ENCODE measurements around the gene AFF2.

The AFF2 gene

GRCh38 chrX:148500423-148501385 lies at the start of gene AFF2:
TSS of gene AFF2 (plus strand) at chrX:148500617. CDS start at chrX:148501098, 481 bp downstream.
- FAIRE-seq = no peak

- no peak for FAIRE-seq
Measured at GRCh38 chrX:148457279-148457678, 43.1 kb upstream of the AFF2 start.

GRCh38 chrX:148459343-148459742 lies 41.1 kb upstream of the AFF2 start:
- FAIRE-seq = no peak

- FAIRE-seq = no peak
Measured at GRCh38 chrX:148466292-148466691, 34.1 kb upstream of the AFF2 start.

DNA sequence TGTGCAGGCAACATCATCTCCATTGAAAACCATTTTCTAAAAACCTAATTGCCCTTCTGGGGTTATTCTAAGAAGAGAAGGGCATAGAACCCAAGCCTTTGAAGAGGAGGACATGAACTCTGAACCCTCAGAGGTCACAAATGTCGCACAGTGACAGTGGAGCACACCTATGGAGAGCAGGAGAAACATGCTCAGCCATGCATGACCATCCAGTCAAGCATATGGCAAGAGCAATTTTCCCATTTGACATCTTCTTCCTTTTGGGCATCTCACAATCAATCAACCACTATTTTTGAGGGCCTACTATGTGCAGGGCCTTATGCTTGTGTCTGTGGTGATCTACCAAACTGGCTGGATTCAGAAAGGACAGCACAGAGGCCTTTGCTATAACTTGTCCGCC lies 30.1 kb upstream of the AFF2 start:
- no peak for FAIRE-seq

- FAIRE-seq = no peak
Measured at GRCh38 chrX:148474030-148474429, 26.4 kb upstream of the AFF2 start.

GRCh38 chrX:148492057-148492456 lies 8.4 kb upstream of the AFF2 start:
- FAIRE-seq = no peak

DNA sequence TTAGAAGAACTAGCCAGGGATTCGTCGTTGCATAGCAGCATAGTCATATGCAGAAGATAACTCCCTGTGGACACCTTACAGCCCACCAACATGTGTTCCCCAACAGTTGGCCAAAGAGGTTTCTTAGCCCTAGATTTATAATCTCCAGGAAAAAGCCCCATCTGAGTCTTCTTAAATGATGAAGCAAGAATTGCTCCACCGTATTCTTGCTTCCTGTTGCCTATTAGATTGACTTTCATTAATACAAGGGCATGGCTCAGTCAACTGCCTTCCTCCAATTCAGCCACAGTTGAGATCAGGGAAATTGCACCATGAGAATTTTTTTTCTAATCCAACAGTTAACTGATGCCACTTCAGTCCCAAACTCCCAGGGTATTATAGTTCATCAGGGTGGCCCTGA lies 5.2 kb upstream of the AFF2 start:
- FAIRE-seq = no peak

GRCh38 chrX:148498067-148498466 lies 2.4 kb upstream of the AFF2 start:
- no peak for FAIRE-seq

DNA sequence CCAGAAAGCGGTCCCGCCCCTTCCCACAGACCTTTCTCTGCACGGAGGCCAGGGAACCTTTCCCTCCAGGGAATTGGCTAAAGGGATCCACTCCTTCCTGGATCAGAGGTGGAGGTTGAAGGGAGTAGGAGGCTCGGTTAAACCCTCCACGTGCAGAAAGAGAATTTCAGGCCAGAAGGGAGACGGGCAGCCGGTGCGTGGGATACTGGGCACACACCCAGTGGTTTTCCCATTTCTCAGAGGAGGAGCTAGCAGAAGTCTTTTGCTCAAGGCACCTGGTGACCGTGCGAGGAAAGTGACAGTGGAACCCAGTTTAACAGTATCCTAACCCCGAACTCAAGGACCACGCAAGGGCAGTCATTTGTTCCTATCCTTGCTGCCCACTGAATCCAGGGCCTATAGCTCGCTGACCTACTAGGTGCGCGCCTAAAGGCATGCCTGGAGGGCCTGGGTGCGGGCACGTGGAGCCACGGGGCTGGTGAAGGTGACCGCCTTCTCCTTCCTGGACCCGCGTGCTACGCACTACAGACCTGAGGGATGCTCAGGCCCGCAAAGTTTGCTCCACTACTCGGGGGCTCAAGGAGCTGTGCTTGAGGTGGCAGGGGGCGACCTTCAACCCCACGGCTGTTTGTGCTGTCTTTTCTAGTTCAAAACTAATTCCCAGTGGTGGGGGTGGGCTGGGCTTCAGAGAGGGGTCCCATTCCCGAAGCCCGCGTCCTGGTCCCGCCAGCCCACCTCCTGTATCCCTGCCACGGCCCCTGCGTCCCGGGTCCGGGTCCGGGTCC lies 587 bp upstream of the AFF2 start:
- no peak for FAIRE-seq

- no peak for FAIRE-seq
Measured at GRCh38 chrX:148501386-148502066, 1.1 kb downstream of the AFF2 start.

DNA sequence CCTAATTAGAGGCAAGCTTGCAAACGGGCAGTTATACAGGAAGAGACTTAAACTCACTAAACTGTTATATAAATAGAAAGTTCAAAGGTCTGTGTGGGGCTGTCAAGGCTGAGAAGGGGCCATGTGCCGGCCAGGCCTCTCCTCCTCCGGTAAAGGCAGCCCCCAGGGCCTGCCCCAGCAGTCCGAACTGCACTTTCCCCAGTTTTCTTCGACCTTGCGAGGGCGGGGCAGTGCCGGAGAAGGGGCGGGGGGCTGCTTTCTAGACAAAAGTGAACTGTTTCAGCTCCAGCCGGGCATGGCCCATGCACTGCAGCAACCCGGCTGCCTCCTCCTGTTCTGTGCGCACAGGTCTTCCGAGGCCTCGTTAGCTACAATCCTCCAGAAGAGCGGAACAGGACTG lies 4.1 kb downstream of the AFF2 start:
- FAIRE-seq = no peak

DNA sequence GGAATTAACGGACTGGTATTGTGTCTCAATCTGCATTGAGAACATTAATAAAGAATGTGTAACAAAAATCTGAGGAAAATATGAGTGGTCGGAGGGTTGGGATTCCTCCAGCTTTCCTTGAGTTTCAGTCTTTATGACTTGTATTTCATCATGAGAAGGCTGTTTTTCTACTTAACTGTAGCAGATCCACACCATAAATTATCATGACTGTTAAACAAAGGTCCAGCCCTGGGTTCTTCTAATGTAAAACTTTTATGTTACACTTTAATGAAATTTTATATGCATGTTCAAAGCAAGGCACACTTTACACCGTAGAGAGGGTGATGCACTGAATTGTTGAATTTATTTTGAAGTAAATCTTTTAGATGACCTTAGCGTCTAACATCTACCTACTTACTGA lies 7.0 kb downstream of the AFF2 start:
- no peak for FAIRE-seq

- FAIRE-seq = no peak
Measured at GRCh38 chrX:148512453-148512852, 12.0 kb downstream of the AFF2 start.

GRCh38 chrX:148513661-148514060 lies 13.2 kb downstream of the AFF2 start:
- FAIRE-seq = no peak

- no peak for FAIRE-seq
Measured at GRCh38 chrX:148517176-148517575, 16.8 kb downstream of the AFF2 start.

- no peak for FAIRE-seq
Measured at GRCh38 chrX:148522006-148522405, 21.6 kb downstream of the AFF2 start.

DNA sequence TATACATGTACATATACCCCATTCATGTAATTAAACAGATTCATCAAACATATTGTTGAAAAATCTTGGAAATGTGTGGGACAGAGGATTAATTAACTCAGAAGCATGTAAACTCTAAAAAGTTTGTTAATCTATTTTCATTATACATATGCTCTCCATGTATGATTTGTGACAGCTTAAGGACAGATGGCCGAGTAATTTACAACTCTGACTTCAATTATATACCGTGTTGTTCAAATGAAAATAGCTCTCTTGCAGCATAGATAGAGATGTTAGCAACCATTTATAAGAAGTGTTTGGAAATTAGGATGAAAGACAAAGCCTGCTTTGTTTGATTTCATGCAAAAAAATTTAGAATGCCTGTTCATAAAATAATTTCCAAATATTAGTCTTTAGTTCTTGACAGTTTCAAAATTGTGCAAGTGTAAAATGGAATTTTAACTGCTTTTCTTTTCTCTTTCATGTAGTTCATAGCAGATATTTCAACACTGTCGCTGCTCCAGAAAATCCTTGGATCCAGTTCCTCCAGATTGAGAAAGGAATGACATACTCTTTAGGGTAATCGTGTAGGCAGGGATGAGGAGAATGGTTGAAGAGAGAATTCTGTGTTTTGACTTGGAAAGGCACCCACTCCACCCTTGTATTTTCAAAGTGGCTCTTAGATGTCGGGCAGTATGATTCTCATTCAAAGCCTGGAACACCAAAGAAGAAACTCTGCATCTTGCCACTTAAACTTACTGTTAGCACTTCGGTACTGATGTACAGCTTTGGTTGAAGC lies 23.1 kb downstream of the AFF2 start:
- FAIRE-seq = no peak

GRCh38 chrX:148530464-148531077 lies 30.2 kb downstream of the AFF2 start:
- FAIRE-seq = no peak

DNA sequence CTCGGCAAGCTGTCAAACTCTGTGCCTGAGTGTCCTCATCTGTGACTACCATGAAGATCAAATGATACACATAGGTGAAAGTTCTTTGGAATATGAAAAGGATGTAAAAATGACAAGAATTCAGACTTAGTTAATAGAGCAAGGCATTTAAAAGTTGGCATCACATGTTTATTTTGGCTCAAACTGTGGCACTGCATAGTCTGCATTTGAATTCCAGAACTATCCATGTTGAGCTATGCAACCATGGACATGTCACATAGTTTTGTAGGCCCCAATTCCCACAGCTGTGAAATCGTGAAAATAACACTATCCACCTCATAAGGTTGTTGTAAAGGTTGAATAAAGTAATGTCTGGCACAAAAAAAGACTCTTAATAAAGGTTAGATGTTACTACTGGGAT lies 33.9 kb downstream of the AFF2 start:
- no peak for FAIRE-seq

DNA sequence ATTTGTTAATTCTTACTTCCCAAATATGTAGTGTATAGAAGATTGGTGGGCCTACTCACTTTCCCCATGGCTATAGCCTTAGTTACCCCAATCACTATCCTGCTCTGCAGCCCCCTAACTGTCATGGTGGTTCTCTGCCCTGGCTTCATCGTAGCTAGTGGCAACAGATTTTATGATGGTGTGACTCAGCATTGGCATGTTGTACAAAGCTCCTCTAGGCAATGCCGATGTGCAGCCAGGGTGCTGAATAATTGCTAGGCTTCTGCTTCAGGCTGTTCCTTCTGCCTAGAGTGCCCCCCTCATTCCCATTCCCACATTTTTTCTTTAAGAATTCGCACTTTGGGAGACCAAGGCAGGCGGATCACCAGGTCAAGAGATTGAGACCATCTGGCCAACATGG lies 35.2 kb downstream of the AFF2 start:
- no peak for FAIRE-seq

GRCh38 chrX:148536961-148537360 lies 36.5 kb downstream of the AFF2 start:
- no peak for FAIRE-seq
